Prostate gland (tissue), 2 donors: ENCODE results near the gene CERS6. TPM values are rescaled to one million over a fixed set of nuclear protein-coding genes. Genes with fewer than 3 reads are reported as not detected.

Experiments used
- DNase-seq: peaks from one replicate; pipeline ENCODE4 v3.0.0-alpha.2; 2019; ENCODE audit warnings: low spot score
- H3K27ac ChIP-seq, 2 donors: fragments of 200-600 bp; sonication (generic); 2 replicates each; pipeline ENCODE4 v1.5.1; 2017 to 2019
- H3K27me3 ChIP-seq: fragments of 200-600 bp; sonication (generic); replicated peaks from 2 replicates; pipeline ENCODE4 v1.5.1; 2019; ENCODE audit not compliant: insufficient read depth
- H3K36me3 ChIP-seq, 2 donors: fragments of 200-600 bp; sonication (generic); 1 replicate in 1 of 2; 2 replicates in 1 of 2; pipeline versions ENCODE4 v1.5.1 to v1.8.1; 2017 to 2019
- H3K4me1 ChIP-seq: fragments of 200-600 bp; sonication (generic); replicated peaks from 2 replicates; pipeline ENCODE4 v1.5.1; 2019
- H3K4me3 ChIP-seq, 2 donors: fragments of 200-600 bp; sonication (generic); 2 replicates each; pipeline ENCODE4 v1.5.1; 2017 to 2019
- H3K9me3 ChIP-seq: fragments of 200-600 bp; sonication (generic); 2 replicates; pipeline ENCODE4 v1.5.1; 2017
- CTCF ChIP-seq, 4 experiments: fragments of 200-600 bp in 2 of 4; fragments of 450-650 bp in 2 of 4; sonication (generic) in 2 of 4; IDR thresholded peaks; 1 replicate in 3 of 4; 2 replicates in 1 of 4; pipeline ENCODE4 v1.5.1; 2016 to 2019; ENCODE audit warnings: antibody characterized with exemption in 4 of 4, mild to moderate bottlenecking in 2 of 4, moderate library complexity in 2 of 4
- POLR2A ChIP-seq: fragments of 450-650 bp; IDR thresholded peaks from one replicate; pipeline ENCODE4 v1.6.1; 2016; ENCODE audit warnings: antibody characterized with exemption, mild to moderate bottlenecking
- POLR2AphosphoS5 ChIP-seq: sonication (generic); formaldehyde crosslinking; IDR thresholded peaks from one replicate; pipeline ENCODE4 v1.6.1; 2017; ENCODE audit warnings: antibody characterized with exemption
- WGBS: methylation state at CpG from one replicate; pipeline ENCODE4 v1.1.5; 2018; 5-methylcytosine and 5-hydroxymethylcytosine counted together
- intact Hi-C: fragments of 100-400 bp; cut with DNase I; formaldehyde crosslinking; loops from one replicate; pipeline ENCODE4 v1.14.2; 2022
- total RNA-seq, 2 donors: library from RNA; depleted of rRNA; stranded (reverse); fragments of >200 nt; gene quantifications; one replicate each; pipeline ENCODE4 v1.1.0, GENCODE V29; 2016

CERS6 gene
- total RNA-seq, 2 donors from 2014 or later: 30.1 to 67.8 TPM

- Histone ChIP-seq H3K36me3 (no peaks in the 10 kb centered on the region), H3K27me3 (no peaks in the 10 kb centered on the region), H3K9me3 (no peaks in the 10 kb centered on the region), H3K4me1 (no peaks in the 10 kb centered on the region), H3K4me3 (no peak overlapping the region), H3K27ac (no peak overlapping the region)
- no peak for DNase-seq
- intact Hi-C loops: loop anchor here (5.0 kb wide), 1 partner anchor 37 kb away; no protein-coding TSS in a partner anchor
- TF ChIP-seq POLR2A (no peak), POLR2AphosphoS5 (no peak), CTCF (IDR thresholded peaks at IDR 0.05) (no peak)
- WGBS: 68% methylated on average over 3 of the region's 3 CpGs
Observed at GRCh38 chr2:168480356-168480755, 24.3 kb downstream of the CERS6 start.

GRCh38 chr2:168480825-168481585 lies 24.9 kb downstream of the CERS6 start:
- intact Hi-C loops: loop anchor here (5.0 kb wide), 1 partner anchor 36 kb away; no protein-coding TSS in a partner anchor
- Histone ChIP-seq H3K27me3 (no peaks in the 10 kb centered on the region), H3K4me3 (no peak overlapping the region), H3K9me3 (no peaks in the 10 kb centered on the region), H3K36me3 (no peaks in the 10 kb centered on the region), H3K4me1 (no peaks in the 10 kb centered on the region), H3K27ac (no peak overlapping the region)
- TF ChIP-seq CTCF (IDR thresholded peaks at IDR 0.05) (no peak), POLR2AphosphoS5 (no peak), POLR2A (no peak)
- no peak for DNase-seq
- 94% methylated on average over 15 of the region's 15 CpGs for WGBS

- no peak for TF ChIP-seq POLR2A
- no peak for TF ChIP-seq CTCF (IDR thresholded peaks at IDR 0.05)
- no peak for TF ChIP-seq POLR2AphosphoS5
- 59% methylated on average over 2 of the region's 2 CpGs for WGBS
- no peak for DNase-seq
- Histone ChIP-seq H3K36me3 (no peaks in the 10 kb centered on the region), H3K9me3 (no peaks in the 10 kb centered on the region), H3K27ac (no peak overlapping the region), H3K4me1 (no peaks in the 10 kb centered on the region), H3K4me3 (no peak overlapping the region), H3K27me3 (no peaks in the 10 kb centered on the region)
- intact Hi-C loops: loop anchor here (5.0 kb wide), 1 partner anchor 35 kb away; no protein-coding TSS in a partner anchor
Observed at GRCh38 chr2:168482269-168482668, 26.2 kb downstream of the CERS6 start.

- Histone ChIP-seq H3K27me3 (no peaks in the 10 kb centered on the region), H3K36me3 (no peaks in the 10 kb centered on the region), H3K4me1 (no peaks in the 10 kb centered on the region), H3K9me3 (no peaks in the 10 kb centered on the region), H3K27ac (no peak overlapping the region), H3K4me3 (no peak overlapping the region)
- DNase-seq: no peak
- no peak for TF ChIP-seq CTCF (IDR thresholded peaks at IDR 0.05)
- TF ChIP-seq POLR2A: no peak
- TF ChIP-seq POLR2AphosphoS5: no peak
- intact Hi-C loops: loop anchor here (5.0 kb wide), 1 partner anchor 34 kb away; no protein-coding TSS in a partner anchor
- WGBS: 78% methylated on average over 9 of the region's 9 CpGs
Observed at GRCh38 chr2:168482952-168483831, 27.1 kb downstream of the CERS6 start.
